ENCODE results near the gene ERCC1.
"Not testable (repeated sequence)": the region's sequence is repeated elsewhere in the genome, so short reads cannot be mapped to it uniquely, and the experiment has no call there.

The ERCC1 gene

DNA sequence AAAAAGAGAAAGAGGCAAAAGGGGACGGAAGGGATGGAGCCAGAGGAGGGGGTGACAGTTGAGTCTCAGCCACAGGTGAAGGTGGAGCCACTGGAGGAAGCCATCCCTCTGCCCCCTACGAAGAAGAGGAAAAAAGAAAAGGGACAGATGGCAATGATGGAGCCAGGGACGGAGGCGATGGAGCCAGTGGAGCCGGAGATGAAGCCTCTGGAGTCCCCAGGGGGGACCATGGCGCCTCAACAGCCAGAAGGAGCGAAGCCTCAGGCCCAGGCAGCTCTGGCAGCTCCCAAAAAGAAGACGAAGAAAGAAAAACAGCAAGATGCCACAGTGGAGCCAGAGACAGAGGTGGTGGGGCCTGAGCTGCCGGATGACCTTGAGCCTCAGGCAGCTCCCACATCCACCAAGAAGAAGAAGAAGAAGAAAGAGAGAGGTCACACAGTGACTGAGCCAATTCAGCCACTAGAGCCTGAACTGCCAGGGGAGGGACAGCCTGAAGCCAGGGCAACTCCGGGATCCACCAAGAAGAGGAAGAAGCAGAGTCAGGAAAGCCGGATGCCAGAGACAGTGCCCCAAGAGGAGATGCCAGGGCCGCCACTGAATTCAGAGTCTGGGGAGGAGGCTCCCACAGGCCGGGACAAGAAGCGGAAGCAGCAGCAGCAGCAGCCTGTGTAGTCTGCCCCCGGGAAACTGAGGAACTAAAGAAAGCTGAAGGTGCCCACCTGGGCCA, 14.7 kb downstream of the ERCC1 start:
- Histone ChIP-seq H3K9me3 (replicated peaks; ENCODE audit: low read length) (no peaks in the 10 kb centered on the region), H3K27me3 (ENCODE audit: control insufficient read depth, insufficient read depth, low read length) (no peaks in the 10 kb centered on the region), H3K9ac (ENCODE audit: low read depth, low read length) (peak overlapping the region; percentile 11), H3K4me1 (ENCODE audit: control insufficient read depth, insufficient read depth, low read length) (peaks cover 32% of the 10 kb centered on the region), H3K4me2 (ENCODE audit: low read length) (no peak overlapping the region), H3K36me3 (ENCODE audit: insufficient read depth, low read length) (peaks cover 28% of the 10 kb centered on the region), H3K4me3 (ENCODE audit: low read length) (no peak overlapping the region)

DNA sequence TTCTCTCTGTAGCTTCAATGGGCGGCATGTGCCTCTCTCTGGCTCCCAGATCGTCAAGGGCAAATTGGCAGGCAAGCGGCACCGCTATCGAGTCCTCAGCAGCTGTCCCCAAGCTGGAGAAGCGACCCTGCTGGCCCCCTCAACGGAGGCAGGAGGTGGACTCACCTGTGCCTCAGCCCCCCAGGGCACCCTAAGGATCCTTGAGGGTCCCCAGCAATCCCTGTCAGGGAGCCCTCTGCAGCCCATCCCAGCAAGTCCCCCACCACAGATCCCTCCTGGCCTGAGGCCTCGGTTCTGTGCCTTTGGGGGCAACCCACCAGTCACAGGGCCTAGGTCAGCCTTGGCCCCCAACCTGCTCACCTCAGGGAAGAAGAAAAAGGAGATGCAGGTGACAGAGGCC, 15.6 kb downstream of the ERCC1 start:
- Histone ChIP-seq H3K4me1 (ENCODE audit: control insufficient read depth, insufficient read depth, low read length) (peaks cover 40% of the 10 kb centered on the region), H3K4me3 (ENCODE audit: low read length) (no peak overlapping the region), H3K36me3 (ENCODE audit: insufficient read depth, low read length) (peaks cover 19% of the 10 kb centered on the region), H3K4me2 (ENCODE audit: low read length) (no peak overlapping the region), H3K9ac (ENCODE audit: low read depth, low read length) (no peak overlapping the region), H3K9me3 (replicated peaks; ENCODE audit: low read length) (no peaks in the 10 kb centered on the region), H3K27me3 (ENCODE audit: control insufficient read depth, insufficient read depth, low read length) (no peaks in the 10 kb centered on the region)

DNA sequence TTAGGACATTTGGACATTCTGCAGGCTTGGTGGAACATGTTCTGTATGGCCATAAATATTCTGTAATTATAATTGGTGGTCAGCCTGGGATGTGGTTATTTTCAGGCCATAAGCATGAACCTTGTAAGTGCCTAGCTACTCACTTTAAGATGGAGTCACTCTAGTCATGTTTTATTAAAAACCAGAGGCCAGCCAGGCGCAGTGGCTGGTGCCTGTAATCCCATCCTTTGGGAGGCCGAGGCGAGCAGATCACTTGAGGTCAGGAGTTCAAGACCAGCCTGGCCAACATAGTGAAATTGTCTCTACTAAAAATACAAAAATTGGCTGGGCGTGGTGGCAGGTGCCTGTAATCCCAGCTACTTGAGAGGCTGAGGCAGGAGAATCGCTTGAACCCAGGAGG, 16.1 kb downstream of the ERCC1 start:
- not testable (repeated sequence) for H3K9me3 ChIP-seq (replicated peaks; ENCODE audit: low read length); H3K27me3 ChIP-seq (ENCODE audit: control insufficient read depth, insufficient read depth, low read length)
- H3K9ac ChIP-seq (ENCODE audit: low read depth, low read length) = peak overlapping the region; percentile 97
- H3K4me2 ChIP-seq (ENCODE audit: low read length) = peak overlapping the region; percentile 89
- H3K36me3 ChIP-seq (ENCODE audit: insufficient read depth, low read length) = peaks cover 14% of the 10 kb centered on the region
- H3K4me3 ChIP-seq (ENCODE audit: low read length) = peak overlapping the region; percentile 84
- H3K4me1 ChIP-seq (ENCODE audit: control insufficient read depth, insufficient read depth, low read length) = peaks cover 45% of the 10 kb centered on the region

DNA sequence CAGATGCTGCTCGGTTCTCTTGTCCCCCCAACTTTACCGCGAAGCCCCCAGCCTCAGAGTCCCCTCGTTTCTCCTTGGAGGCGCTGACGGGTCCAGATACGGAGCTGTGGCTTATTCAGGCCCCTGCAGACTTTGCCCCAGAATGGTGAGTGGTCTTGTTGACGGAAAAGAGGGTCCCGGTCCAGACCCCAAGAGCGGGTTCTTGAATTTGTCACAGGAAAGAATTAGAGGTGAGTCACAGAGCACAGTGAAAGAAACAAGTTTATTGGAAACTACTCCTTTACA, 16.7 kb downstream of the ERCC1 start:
- Histone ChIP-seq H3K4me2 (ENCODE audit: low read length) (peak overlapping the region; percentile 89), H3K4me1 (ENCODE audit: control insufficient read depth, insufficient read depth, low read length) (peaks cover 51% of the 10 kb centered on the region), H3K9ac (ENCODE audit: low read depth, low read length) (peak overlapping the region; percentile 97), H3K36me3 (ENCODE audit: insufficient read depth, low read length) (peaks cover 8% of the 10 kb centered on the region), H3K9me3 (replicated peaks; ENCODE audit: low read length) (no peaks in the 10 kb centered on the region), H3K4me3 (ENCODE audit: low read length) (peak overlapping the region; percentile 84), H3K27me3 (ENCODE audit: control insufficient read depth, insufficient read depth, low read length) (no peaks in the 10 kb centered on the region)

DNA sequence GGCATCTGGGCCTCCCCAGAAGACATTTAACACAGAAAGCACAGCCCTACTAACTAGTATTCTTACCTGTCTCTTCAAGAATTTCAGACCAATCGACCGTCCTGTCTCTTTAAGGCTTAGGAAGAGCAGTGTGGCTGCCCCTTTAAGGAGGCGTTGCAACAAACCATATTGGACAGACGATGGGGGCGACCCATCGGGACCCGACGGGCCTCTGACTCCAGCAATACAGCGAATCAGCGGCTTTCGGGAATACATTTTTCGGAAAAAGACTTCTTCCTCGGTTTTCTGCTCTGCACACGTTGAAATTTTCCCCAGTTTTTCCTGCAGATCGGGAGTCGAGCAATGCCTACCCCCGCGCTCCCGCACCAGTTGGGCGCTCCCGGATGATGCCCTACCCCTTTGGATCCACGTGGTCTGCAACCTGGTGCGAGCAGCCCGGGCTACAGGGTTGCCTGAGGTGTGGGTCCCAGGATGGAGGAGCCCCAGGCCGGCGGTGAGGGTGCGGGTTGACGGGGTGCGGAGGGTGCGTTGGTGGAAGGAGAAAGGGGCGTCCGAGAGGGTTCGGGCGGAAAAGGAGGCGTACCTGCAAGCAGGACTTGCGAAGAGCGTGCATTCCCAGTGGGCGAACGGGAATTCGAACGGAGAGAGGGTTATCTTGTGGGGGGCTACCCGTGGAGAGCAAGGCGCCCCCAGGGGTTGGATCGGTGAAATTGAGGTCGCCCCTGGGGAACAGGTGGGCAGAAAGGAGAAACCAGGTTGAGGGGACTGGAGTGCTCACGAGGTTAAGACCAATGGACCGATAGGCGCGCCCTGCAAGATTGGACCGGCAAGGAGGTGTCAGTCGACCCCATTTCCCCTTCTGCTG, 17.3 kb downstream of the ERCC1 start, which contains the start of gene POLR1G:
TSS of gene POLR1G (plus strand) at position 419 of the 865 bp plus-strand sequence. CDS start at position 472, 53 bp downstream.
- peak within 1 kb of the TSS; percentile 84 for H3K4me3 ChIP-seq (ENCODE audit: low read length)
- no peaks in the 10 kb centered on the region for H3K27me3 ChIP-seq (ENCODE audit: control insufficient read depth, insufficient read depth, low read length)
- peaks cover 51% of the 10 kb centered on the region for H3K4me1 ChIP-seq (ENCODE audit: control insufficient read depth, insufficient read depth, low read length)
- peak within 1 kb of the TSS; percentile 89 for H3K4me2 ChIP-seq (ENCODE audit: low read length)
- peaks cover 6% of the 10 kb centered on the region for H3K36me3 ChIP-seq (ENCODE audit: insufficient read depth, low read length)
- peak within 1 kb of the TSS; percentile 97 for H3K9ac ChIP-seq (ENCODE audit: low read depth, low read length)
- no peaks in the 10 kb centered on the region for H3K9me3 ChIP-seq (replicated peaks; ENCODE audit: low read length)

DNA sequence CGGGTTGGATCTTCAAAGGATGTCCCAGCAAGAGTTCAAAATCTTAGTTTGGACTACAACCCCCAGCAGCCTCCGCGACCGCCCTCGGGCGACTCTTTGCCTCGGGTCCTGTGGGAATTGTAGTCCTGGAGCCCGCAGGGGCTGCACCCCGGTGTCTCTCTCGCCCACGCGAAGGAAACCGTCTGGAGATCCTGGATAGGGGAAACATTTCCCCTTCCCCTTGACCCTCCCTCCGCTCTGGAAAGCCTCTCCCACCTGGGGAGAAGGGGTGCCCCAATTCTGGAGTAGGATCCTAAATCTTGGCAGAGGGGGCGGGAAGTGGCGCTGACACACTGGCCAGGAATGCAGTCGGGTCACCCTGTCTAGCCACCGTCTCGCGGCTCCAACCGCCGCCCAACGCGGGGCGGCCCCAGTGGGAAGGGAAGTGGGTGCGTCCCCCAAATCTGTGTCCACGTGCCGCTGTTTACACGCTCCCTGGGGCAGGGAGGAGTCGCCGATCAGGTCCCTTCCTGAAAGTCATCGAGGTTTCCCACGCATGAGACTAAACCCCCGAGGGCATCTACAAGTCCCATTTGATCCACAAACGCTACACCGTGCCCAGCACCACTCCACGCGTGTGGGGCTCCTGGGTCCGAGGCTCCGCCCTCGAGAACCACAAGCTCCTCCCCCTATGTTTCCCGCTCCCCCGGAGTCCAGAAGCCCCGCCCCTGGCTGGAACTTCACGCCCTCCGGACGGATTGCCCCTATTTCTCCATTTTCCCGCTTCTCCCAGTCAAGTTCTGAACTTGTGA, 18.1 kb downstream of the ERCC1 start:
- no peaks in the 10 kb centered on the region for H3K36me3 ChIP-seq (ENCODE audit: insufficient read depth, low read length)
- H3K9me3 ChIP-seq (replicated peaks; ENCODE audit: low read length) = no peaks in the 10 kb centered on the region
- H3K27me3 ChIP-seq (ENCODE audit: control insufficient read depth, insufficient read depth, low read length) = no peaks in the 10 kb centered on the region
- peaks cover 51% of the 10 kb centered on the region for H3K4me1 ChIP-seq (ENCODE audit: control insufficient read depth, insufficient read depth, low read length)
- peak overlapping the region; percentile 89 for H3K4me2 ChIP-seq (ENCODE audit: low read length)
- peak overlapping the region; percentile 97 for H3K9ac ChIP-seq (ENCODE audit: low read depth, low read length)
- peak overlapping the region; percentile 84 for H3K4me3 ChIP-seq (ENCODE audit: low read length)

DNA sequence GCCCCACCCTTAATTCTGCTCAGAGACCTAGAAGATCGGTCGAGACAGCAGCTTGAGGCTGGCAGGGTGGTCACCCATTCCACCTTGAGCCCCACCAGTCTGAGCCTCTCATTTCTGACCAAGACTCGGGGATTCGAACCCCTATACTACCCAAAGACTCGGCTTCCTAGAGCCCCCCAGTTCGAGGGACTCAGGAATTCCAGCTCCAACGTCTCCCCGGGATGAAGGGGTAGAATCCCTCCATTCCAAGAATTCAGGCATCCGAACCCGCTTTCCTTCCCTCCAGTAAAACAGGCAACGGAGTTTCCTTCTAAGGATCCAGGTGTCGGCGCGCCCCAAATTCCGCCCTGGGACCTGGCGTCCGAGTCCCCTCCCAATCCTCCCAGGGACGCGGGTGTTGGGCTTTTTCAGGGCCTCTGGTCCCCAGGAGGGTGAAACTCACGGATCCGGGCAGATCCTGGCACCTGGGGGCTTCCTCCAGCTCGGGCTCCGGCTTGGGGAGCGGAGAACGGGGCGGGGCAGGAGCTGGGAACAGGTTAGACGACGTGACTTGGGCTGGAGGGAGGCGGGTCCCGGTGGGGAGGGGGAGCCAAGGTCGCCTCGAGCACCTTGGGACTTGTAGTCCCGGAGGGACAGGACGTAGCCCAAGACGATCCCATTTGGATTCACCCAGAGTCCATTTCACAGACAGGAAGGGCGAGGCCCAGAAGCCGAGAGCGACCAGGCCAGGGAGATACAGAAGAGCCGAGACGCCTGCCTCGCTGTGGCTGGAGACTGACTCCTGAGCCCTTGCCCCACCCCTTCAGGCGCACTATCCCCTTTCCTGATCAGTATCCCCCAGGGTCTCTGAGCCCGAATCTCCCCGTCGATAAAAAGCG, 18.9 kb downstream of the ERCC1 start, which contains the start of gene PPP1R13L:
TSS of gene PPP1R13L (minus strand) at position 513 of the 878 bp plus-strand sequence. CDS start 6,751 bp downstream, outside the sequence.
- peak within 1 kb of the TSS; percentile 89 for H3K4me2 ChIP-seq (ENCODE audit: low read length)
- H3K9ac ChIP-seq (ENCODE audit: low read depth, low read length) = peak within 1 kb of the TSS; percentile 97
- peak within 1 kb of the TSS; percentile 84 for H3K4me3 ChIP-seq (ENCODE audit: low read length)
- H3K9me3 ChIP-seq (replicated peaks; ENCODE audit: low read length) = no peaks in the 10 kb centered on the region
- H3K36me3 ChIP-seq (ENCODE audit: insufficient read depth, low read length) = no peaks in the 10 kb centered on the region
- H3K27me3 ChIP-seq (ENCODE audit: control insufficient read depth, insufficient read depth, low read length) = no peaks in the 10 kb centered on the region
- peaks cover 51% of the 10 kb centered on the region for H3K4me1 ChIP-seq (ENCODE audit: control insufficient read depth, insufficient read depth, low read length)

DNA sequence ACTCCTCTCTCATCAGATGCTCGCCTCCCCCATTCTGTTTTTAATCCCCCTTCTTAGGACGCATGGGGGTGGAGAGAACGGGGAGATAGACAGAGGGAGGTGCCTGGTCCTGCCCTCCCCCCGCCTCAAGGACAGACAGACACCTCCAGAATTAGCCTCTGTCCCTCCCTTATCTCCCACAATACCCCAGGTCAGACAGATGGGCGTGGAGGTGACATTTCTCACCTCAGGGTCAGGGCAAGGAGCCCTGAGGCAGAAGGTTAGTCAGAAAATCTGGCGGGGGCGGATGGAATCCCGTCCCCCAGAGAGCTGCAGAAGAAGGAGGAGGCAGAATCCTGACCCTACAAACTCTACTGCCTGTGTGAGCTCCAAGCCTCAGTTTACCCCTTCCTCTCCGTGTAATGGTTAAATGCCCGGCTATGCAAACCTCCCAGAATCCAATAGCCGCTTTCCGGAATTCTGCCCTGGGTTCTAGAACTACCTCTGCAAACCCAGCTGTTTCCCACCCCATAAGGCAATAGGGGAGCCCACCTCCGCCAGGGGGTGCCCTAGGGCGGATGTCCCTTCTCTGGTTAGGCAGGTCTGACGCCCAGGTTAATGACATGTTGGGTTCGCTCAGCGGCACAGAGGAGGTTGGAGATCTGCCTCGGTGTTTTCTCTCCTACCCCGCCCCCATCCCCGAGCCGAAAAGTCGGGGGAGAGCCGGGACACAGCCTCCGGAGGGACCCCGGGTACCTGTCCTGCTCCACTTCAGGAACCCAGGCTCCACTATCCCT, 19.7 kb downstream of the ERCC1 start:
- Histone ChIP-seq H3K4me2 (ENCODE audit: low read length) (peak overlapping the region; percentile 89), H3K4me3 (ENCODE audit: low read length) (peak overlapping the region; percentile 84), H3K9me3 (replicated peaks; ENCODE audit: low read length) (no peaks in the 10 kb centered on the region), H3K36me3 (ENCODE audit: insufficient read depth, low read length) (no peaks in the 10 kb centered on the region), H3K4me1 (ENCODE audit: control insufficient read depth, insufficient read depth, low read length) (peaks cover 46% of the 10 kb centered on the region), H3K9ac (ENCODE audit: low read depth, low read length) (peak overlapping the region; percentile 97), H3K27me3 (ENCODE audit: control insufficient read depth, insufficient read depth, low read length) (no peaks in the 10 kb centered on the region)

DNA sequence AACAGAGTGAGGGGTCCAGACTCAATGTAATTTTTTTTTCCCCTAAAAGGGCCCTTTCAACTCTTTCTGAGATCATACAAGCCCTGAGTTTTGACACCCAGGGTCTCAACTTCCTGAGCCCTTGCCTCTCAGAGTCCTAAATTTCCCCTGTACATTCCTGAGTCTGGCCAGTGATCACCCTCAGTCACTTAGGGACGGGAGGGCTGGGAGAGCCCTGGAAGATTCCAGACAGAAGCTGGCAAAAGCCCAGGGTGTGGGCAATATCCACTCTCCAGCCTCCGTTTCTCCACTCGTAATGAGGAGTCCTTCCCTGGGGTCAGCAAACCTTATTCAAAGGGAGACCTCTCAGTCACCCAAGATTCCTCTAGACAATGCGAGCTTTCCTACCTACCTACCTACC, 20.4 kb downstream of the ERCC1 start:
- Histone ChIP-seq H3K36me3 (ENCODE audit: insufficient read depth, low read length) (no peaks in the 10 kb centered on the region), H3K27me3 (ENCODE audit: control insufficient read depth, insufficient read depth, low read length) (no peaks in the 10 kb centered on the region)

More for the DNA sequence above, 20.4 kb downstream of the ERCC1 start:
- H3K4me3 ChIP-seq (ENCODE audit: low read length) = peak overlapping the region; percentile 84
- H3K9me3 ChIP-seq (replicated peaks; ENCODE audit: low read length) = no peaks in the 10 kb centered on the region
- H3K4me2 ChIP-seq (ENCODE audit: low read length) = peak overlapping the region; percentile 89
- peaks cover 48% of the 10 kb centered on the region for H3K4me1 ChIP-seq (ENCODE audit: control insufficient read depth, insufficient read depth, low read length)
- H3K9ac ChIP-seq (ENCODE audit: low read depth, low read length) = peak overlapping the region; percentile 97
